ENCODE data around the gene LDAH.
A peak's percentile ranks its signal among the peaks of the same experiment; 100 is the strongest.

LDAH gene

GRCh38 chr2:20689428-20690264 is 133.3 kb downstream of the LDAH start:
- H3K4me3 Mint-ChIP-seq, result no peak overlapping the region
- peaks cover 53% of the 10 kb centered on the region for H3K36me3 Mint-ChIP-seq
- no peaks in the 10 kb centered on the region for H3K27me3 Mint-ChIP-seq
- peaks cover 12% of the 10 kb centered on the region for H3K4me1 Mint-ChIP-seq
- H3K27ac Mint-ChIP-seq, result no peak overlapping the region
- no peaks in the 10 kb centered on the region for H3K9me3 Mint-ChIP-seq
- no peak for ATAC-seq

- Mint-ChIP-seq H3K4me1 (peaks cover 2% of the 10 kb centered on the region), H3K27ac (peak overlapping the region; percentile 20), H3K9me3 (no peaks in the 10 kb centered on the region), H3K4me3 (no peak overlapping the region), H3K27me3 (no peaks in the 10 kb centered on the region), H3K36me3 (peaks cover 63% of the 10 kb centered on the region)
- no peak for ATAC-seq
These were observed 135.6 kb downstream of the LDAH start for GRCh38 chr2:20687260-20687832.

- Mint-ChIP-seq H3K9me3 (no peaks in the 10 kb centered on the region), H3K4me3 (no peak overlapping the region), H3K4me1 (peaks cover 9% of the 10 kb centered on the region), H3K27ac (peak overlapping the region; percentile 68), H3K27me3 (no peaks in the 10 kb centered on the region), H3K36me3 (peaks cover 52% of the 10 kb centered on the region)
- ATAC-seq, result no peak
These were observed 138.3 kb downstream of the LDAH start for GRCh38 chr2:20684581-20685063.

GRCh38 chr2:20682167-20682920 is 140.6 kb downstream of the LDAH start:
- no peaks in the 10 kb centered on the region for H3K27me3 Mint-ChIP-seq
- H3K27ac Mint-ChIP-seq, result peak overlapping the region; percentile 68
- H3K36me3 Mint-ChIP-seq, result peaks cover 35% of the 10 kb centered on the region
- no peak overlapping the region for H3K4me3 Mint-ChIP-seq
- no peak for ATAC-seq
- peaks cover 23% of the 10 kb centered on the region for H3K4me1 Mint-ChIP-seq
- no peaks in the 10 kb centered on the region for H3K9me3 Mint-ChIP-seq

- H3K4me1 Mint-ChIP-seq, result peaks cover 38% of the 10 kb centered on the region
- H3K9me3 Mint-ChIP-seq, result no peaks in the 10 kb centered on the region
- H3K27me3 Mint-ChIP-seq, result no peaks in the 10 kb centered on the region
- no peak overlapping the region for H3K4me3 Mint-ChIP-seq
- H3K36me3 Mint-ChIP-seq, result peaks cover 22% of the 10 kb centered on the region
- peak overlapping the region; percentile 68 for H3K27ac Mint-ChIP-seq
- no peak for ATAC-seq
These were observed 142.0 kb downstream of the LDAH start for GRCh38 chr2:20680744-20681375.

GRCh38 chr2:20678780-20679179 is 144.1 kb downstream of the LDAH start:
- no peak for ATAC-seq
- Mint-ChIP-seq H3K4me1 (peaks cover 58% of the 10 kb centered on the region), H3K36me3 (peaks cover 9% of the 10 kb centered on the region), H3K27me3 (no peaks in the 10 kb centered on the region), H3K27ac (peak overlapping the region; percentile 76), H3K4me3 (no peak overlapping the region), H3K9me3 (no peaks in the 10 kb centered on the region)

- H3K9me3 Mint-ChIP-seq, result no peaks in the 10 kb centered on the region
- peak overlapping the region; percentile 63 for H3K4me3 Mint-ChIP-seq
- H3K27me3 Mint-ChIP-seq, result no peaks in the 10 kb centered on the region
- H3K4me1 Mint-ChIP-seq, result peaks cover 66% of the 10 kb centered on the region
- H3K27ac Mint-ChIP-seq, result peak overlapping the region; percentile 90
- H3K36me3 Mint-ChIP-seq, result peaks cover 4% of the 10 kb centered on the region
- ATAC-seq, result no peak
These were observed 144.9 kb downstream of the LDAH start for GRCh38 chr2:20678086-20678395.

GRCh38 chr2:20677301-20678085 is 145.4 kb downstream of the LDAH start:
- H3K36me3 Mint-ChIP-seq, result no peaks in the 10 kb centered on the region
- H3K27me3 Mint-ChIP-seq, result no peaks in the 10 kb centered on the region
- peaks cover 71% of the 10 kb centered on the region for H3K4me1 Mint-ChIP-seq
- ATAC-seq, result peak; percentile 25
- H3K4me3 Mint-ChIP-seq, result peak overlapping the region; percentile 63
- H3K9me3 Mint-ChIP-seq, result no peaks in the 10 kb centered on the region
- H3K27ac Mint-ChIP-seq, result peak overlapping the region; percentile 90

GRCh38 chr2:20676353-20677215 is 146.3 kb downstream of the LDAH start:
- peak; percentile 91 for ATAC-seq
- no peaks in the 10 kb centered on the region for H3K27me3 Mint-ChIP-seq
- H3K9me3 Mint-ChIP-seq, result no peaks in the 10 kb centered on the region
- H3K27ac Mint-ChIP-seq, result peak overlapping the region; percentile 90
- peaks cover 71% of the 10 kb centered on the region for H3K4me1 Mint-ChIP-seq
- H3K36me3 Mint-ChIP-seq, result no peaks in the 10 kb centered on the region
- peak overlapping the region; percentile 63 for H3K4me3 Mint-ChIP-seq

- no peaks in the 10 kb centered on the region for H3K27me3 Mint-ChIP-seq
- H3K4me1 Mint-ChIP-seq, result peaks cover 77% of the 10 kb centered on the region
- peak overlapping the region; percentile 90 for H3K27ac Mint-ChIP-seq
- no peaks in the 10 kb centered on the region for H3K9me3 Mint-ChIP-seq
- H3K36me3 Mint-ChIP-seq, result no peaks in the 10 kb centered on the region
- peak overlapping the region; percentile 63 for H3K4me3 Mint-ChIP-seq
- ATAC-seq, result peak; percentile 88
These were observed 147.1 kb downstream of the LDAH start for GRCh38 chr2:20675701-20676352.

GRCh38 chr2:20674974-20675679 is 147.8 kb downstream of the LDAH start:
- Mint-ChIP-seq H3K4me3 (peak overlapping the region; percentile 63), H3K4me1 (peaks cover 82% of the 10 kb centered on the region), H3K9me3 (no peaks in the 10 kb centered on the region), H3K27ac (peak overlapping the region; percentile 90), H3K36me3 (no peaks in the 10 kb centered on the region), H3K27me3 (no peaks in the 10 kb centered on the region)
- no peak for ATAC-seq

- no peaks in the 10 kb centered on the region for H3K36me3 Mint-ChIP-seq
- H3K9me3 Mint-ChIP-seq, result no peaks in the 10 kb centered on the region
- H3K4me1 Mint-ChIP-seq, result peaks cover 87% of the 10 kb centered on the region
- ATAC-seq, result no peak
- no peaks in the 10 kb centered on the region for H3K27me3 Mint-ChIP-seq
- H3K4me3 Mint-ChIP-seq, result peak overlapping the region; percentile 57
- peak overlapping the region; percentile 90 for H3K27ac Mint-ChIP-seq
These were observed 148.5 kb downstream of the LDAH start for GRCh38 chr2:20674309-20674965.

All from stimulated activated memory B cell treated with anti-CD40 and anti-IgM and Interleukin-4, amounts not matched to agents 10 μg/mL and 1 μg/mL and 100 μg/mL, for 72 hours (primary cell).